Thyroid gland (tissue), 4 donors: ENCODE results near the gene MOSPD2. TPM values are rescaled to one million over a fixed set of nuclear protein-coding genes. Genes with fewer than 3 reads are reported as not detected.

ENCODE experiments used
- DNase-seq, 2 donors: peaks; one replicate each; pipeline ENCODE4 v3.0.0-alpha.2; 2019
- H3K27ac ChIP-seq, 3 donors: fragments of 200-600 bp; sonication (generic); 1 replicate in 2 of 3; 2 replicates in 1 of 3; pipeline ENCODE4 v1.5.1; 2016 to 2019; ENCODE audit warnings: mild to moderate bottlenecking in 1 of 3, moderate library complexity in 1 of 3
- H3K27me3 ChIP-seq: fragments of 200-600 bp; sonication (generic); one replicate; pipeline ENCODE4 v1.5.1; 2019
- H3K36me3 ChIP-seq, 2 donors: fragments of 200-600 bp; sonication (generic); one replicate each; pipeline ENCODE4 v1.5.1; 2016 to 2019
- H3K4me1 ChIP-seq, 2 donors: fragments of 200-600 bp; sonication (generic); one replicate each; pipeline ENCODE4 v1.5.1; 2017 to 2019
- H3K4me3 ChIP-seq, 3 donors: fragments of 200-600 bp; sonication (generic); replicated peaks in 1 of 3; 1 replicate in 2 of 3; 2 replicates in 1 of 3; pipeline ENCODE4 v1.5.1; 2016; ENCODE audit warnings: mild to moderate bottlenecking in 1 of 3
- H3K9me3 ChIP-seq: fragments of 200-600 bp; sonication (generic); one replicate; pipeline ENCODE4 v1.5.1; 2017
- CTCF ChIP-seq, 6 experiments: fragments of 200-600 bp in 3 of 6; fragments of 450-650 bp in 3 of 6; sonication (generic) in 3 of 6; IDR thresholded peaks; one replicate each; pipeline ENCODE4 v1.5.1; 2016 to 2019; ENCODE audit warnings: antibody characterized with exemption in 6 of 6, mild to moderate bottlenecking in 2 of 6, inconsistent platforms in 1 of 6, moderate library complexity in 1 of 6
- POLR2A ChIP-seq, 2 donors: fragments of 450-650 bp; IDR thresholded peaks; one replicate each; pipeline ENCODE4 v1.6.1; 2017; ENCODE audit warnings: antibody characterized with exemption in 2 of 2, mild to moderate bottlenecking in 2 of 2, moderate library complexity in 1 of 2
- WGBS, 2 donors: methylation state at CpG; one replicate each; pipeline ENCODE4 v1.1.5; 2017; 5-methylcytosine and 5-hydroxymethylcytosine counted together
- intact Hi-C: fragments of 100-400 bp; cut with DNase I; formaldehyde crosslinking; loops from one replicate; pipeline ENCODE4 v1.15.1; 2023
- total RNA-seq, 4 donors: library from RNA; depleted of rRNA; stranded (reverse); fragments of >200 nt; gene quantifications; one replicate each; pipeline ENCODE4 v1.2.3, GENCODE V29; 2016

Gene MOSPD2
- total RNA-seq, 4 donors from 2014 or later, result 33.3 to 39.0 (median 37.3) TPM

GRCh38 chrX:14883826-14884225, 10.6 kb downstream of the MOSPD2 start:
- TF ChIP-seq CTCF (IDR thresholded peaks at IDR 0.05) (no peak), POLR2A (IDR thresholded peaks at IDR 0.05) (no peak)
- no peaks in the 10 kb centered on the region for H3K36me3 ChIP-seq
- H3K4me3 ChIP-seq, result no peak overlapping the region
- DNase-seq, result no peak
- H3K9me3 ChIP-seq, result no peaks in the 10 kb centered on the region
- H3K4me1 ChIP-seq, result peaks cover 7 to 15% of the 10 kb centered on the region in 2 donors
- no peak overlapping the region for H3K27ac ChIP-seq
- H3K27me3 ChIP-seq, result no peaks in the 10 kb centered on the region
- intact Hi-C loops, result no loop called here

- WGBS, 2 donors, result 80 to 87% methylated on average over 1 of the region's 1 CpG
- Histone ChIP-seq H3K4me1 (peaks cover 7 to 15% of the 10 kb centered on the region in 2 donors), H3K36me3 (no peaks in the 10 kb centered on the region), H3K27me3 (no peaks in the 10 kb centered on the region), H3K27ac (no peak overlapping the region), H3K4me3 (no peak overlapping the region), H3K9me3 (no peaks in the 10 kb centered on the region)
- DNase-seq, result no peak
- intact Hi-C loops, result no loop called here
- TF ChIP-seq CTCF (IDR thresholded peaks at IDR 0.05) (no peak), POLR2A (IDR thresholded peaks at IDR 0.05) (no peak)
Measured at GRCh38 chrX:14884714-14885113, 11.5 kb downstream of the MOSPD2 start.

DNA sequence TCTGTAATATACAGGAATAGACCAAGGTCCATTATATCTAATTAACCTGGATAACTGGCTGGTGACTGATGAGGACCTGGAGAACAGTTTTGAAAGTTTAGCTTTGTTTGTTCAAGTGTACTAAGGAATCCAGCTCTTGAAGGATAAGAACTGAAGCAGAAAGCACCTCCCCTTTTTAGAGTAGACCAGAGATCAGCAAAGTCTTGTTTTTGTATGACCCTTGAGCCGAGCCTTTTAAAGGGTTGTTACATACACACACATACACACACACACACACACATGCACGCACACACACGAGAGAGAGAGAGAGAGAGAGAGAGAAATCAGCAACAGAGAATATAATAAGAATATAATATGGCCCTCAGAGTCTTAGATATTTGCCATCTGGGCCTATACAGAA, 13.0 kb downstream of the MOSPD2 start:
- Histone ChIP-seq H3K4me1 (peaks cover 7 to 15% of the 10 kb centered on the region in 2 donors), H3K36me3 (no peaks in the 10 kb centered on the region), H3K4me3 (no peak overlapping the region), H3K27ac (peak overlapping the region in 2 of 3 donors; percentile 13 to 27), H3K27me3 (no peaks in the 10 kb centered on the region), H3K9me3 (no peaks in the 10 kb centered on the region)
- TF ChIP-seq POLR2A (IDR thresholded peaks at IDR 0.05) (no peak), CTCF (IDR thresholded peaks at IDR 0.05) (no peak)
- 0 to 67% methylated on average over 3 of the region's 3 CpGs for WGBS, 2 donors
- peak; percentile 53 for DNase-seq
- intact Hi-C loops, result no loop called here

- Histone ChIP-seq H3K9me3 (no peaks in the 10 kb centered on the region), H3K4me3 (no peak overlapping the region), H3K4me1 (no peaks in the 10 kb centered on the region), H3K36me3 (no peaks in the 10 kb centered on the region), H3K27me3 (no peaks in the 10 kb centered on the region), H3K27ac (no peak overlapping the region)
- intact Hi-C loops, result no loop called here
- TF ChIP-seq CTCF (IDR thresholded peaks at IDR 0.05), result no peak
- no peak for TF ChIP-seq POLR2A (IDR thresholded peaks at IDR 0.05)
- 92 to 95% methylated on average over 2 of the region's 2 CpGs for WGBS, 2 donors
- DNase-seq, result no peak
Measured at GRCh38 chrX:14896273-14896672, 23.1 kb downstream of the MOSPD2 start.

DNA sequence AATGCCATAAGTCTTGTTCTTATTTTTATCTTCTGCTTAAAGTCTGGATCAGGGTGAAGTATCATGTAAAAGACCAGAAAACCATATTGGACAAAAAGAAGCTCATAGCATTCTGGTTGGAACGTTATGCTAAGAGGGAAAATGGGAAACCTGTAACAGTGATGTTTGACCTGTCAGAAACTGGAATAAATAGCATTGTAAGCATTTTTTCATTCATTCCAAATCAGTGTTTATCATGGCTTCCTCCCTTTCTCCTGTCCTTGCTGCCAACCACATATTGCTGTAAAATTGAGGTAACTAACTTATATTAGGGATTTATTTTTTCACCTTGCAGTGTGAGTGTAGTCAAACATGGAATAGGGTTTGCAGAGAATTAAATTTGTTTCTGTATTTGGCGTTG, 23.8 kb downstream of the MOSPD2 start:
- TF ChIP-seq CTCF (IDR thresholded peaks at IDR 0.05), result no peak
- TF ChIP-seq POLR2A (IDR thresholded peaks at IDR 0.05), result no peak
- H3K36me3 ChIP-seq, result no peaks in the 10 kb centered on the region
- 92 to 97% methylated on average over 2 of the region's 2 CpGs for WGBS, 2 donors
- H3K4me1 ChIP-seq, result no peaks in the 10 kb centered on the region
- no peak overlapping the region for H3K4me3 ChIP-seq
- no peaks in the 10 kb centered on the region for H3K27me3 ChIP-seq
- intact Hi-C loops, result no loop called here
- H3K27ac ChIP-seq, result no peak overlapping the region
- H3K9me3 ChIP-seq, result no peaks in the 10 kb centered on the region
- no peak for DNase-seq
